Measurements from ENCODE around the gene C1orf185. TPM values are rescaled to one million over a fixed set of nuclear protein-coding genes. Genes with fewer than 3 reads are reported as not detected.

C1orf185 gene
- total and polyA plus RNA-seq, 2 of the 4 experiments (the other 2 are of a cell fraction) = not detected

DNA sequence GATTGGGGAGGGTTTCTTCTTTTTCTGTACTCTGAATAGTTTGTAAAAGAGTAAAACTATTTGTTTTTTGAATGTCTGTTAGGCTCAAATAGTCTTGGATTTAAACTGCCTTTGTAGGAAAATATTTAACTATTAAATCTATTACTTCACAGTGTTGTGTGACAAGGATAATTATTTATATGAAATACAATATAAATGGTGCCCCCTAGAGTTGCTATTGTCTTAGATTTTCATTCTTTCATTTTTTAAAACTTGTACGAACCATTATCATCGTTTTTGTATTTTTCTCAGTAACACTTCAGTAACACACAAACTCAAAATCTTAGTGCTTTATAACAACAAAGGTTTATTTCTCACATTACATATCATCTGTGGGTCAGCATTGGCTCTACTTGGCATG, 37.4 kb downstream of the C1orf185 start:
- POLR2A ChIA-PET (ENCODE audit: unreplicated experiment) = no interaction called here
- intact Hi-C loops (cut with micrococcal nuclease) = no loop called here
- no peak overlapping the region; the same call in 1 of the 2 replicates for H3K4me2 ChIP-seq (ENCODE audit: low read depth, low read length)
- H3K23ac ChIP-seq (ENCODE audit: low read depth, low read length) = no peak overlapping the region
- H3K4me3 ChIP-seq (ENCODE audit: insufficient read depth, low read depth, low read length) = no peak overlapping the region
- H3K9me3 ChIP-seq (ENCODE audit: control insufficient read depth, insufficient read depth, low read length) = no peaks in the 10 kb centered on the region
- no peaks in the 10 kb centered on the region for H3K36me3 ChIP-seq (ENCODE audit: control insufficient read depth, insufficient read depth, low read length)
- H3K4ac ChIP-seq (ENCODE audit: low read depth, low read length) = no peak overlapping the region
- no peak overlapping the region for H3K9ac ChIP-seq (ENCODE audit: low read depth, low read length)
- in situ Hi-C loops (cut with MboI; ENCODE audit: low sequenced_read_pairs) = no loop called here
- no peak overlapping the region for H2AFZ ChIP-seq (replicated peaks; ENCODE audit: low read length, poor library complexity)
- no peak overlapping the region for H2BK20ac ChIP-seq (ENCODE audit: low read depth, low read length)
- no peak overlapping the region for H2BK120ac ChIP-seq (ENCODE audit: low read depth, low read length)
- no peak for DNase-seq
- TF ChIP-seq POLR2A (IDR thresholded peaks at IDR 0.05; ENCODE audit: low read depth, low read length) = no peak
- no peak for TF ChIP-seq CHD1 (IDR thresholded peaks at IDR 0.05; ENCODE audit: low read depth, low read length)
- TF ChIP-seq MAFK (IDR thresholded peaks at IDR 0.05; ENCODE audit: low read depth, low read length) = no peak
- no peak for TF ChIP-seq RAD21 (IDR thresholded peaks at IDR 0.05; ENCODE audit: low read length)
- TF ChIP-seq, protein P1, sequence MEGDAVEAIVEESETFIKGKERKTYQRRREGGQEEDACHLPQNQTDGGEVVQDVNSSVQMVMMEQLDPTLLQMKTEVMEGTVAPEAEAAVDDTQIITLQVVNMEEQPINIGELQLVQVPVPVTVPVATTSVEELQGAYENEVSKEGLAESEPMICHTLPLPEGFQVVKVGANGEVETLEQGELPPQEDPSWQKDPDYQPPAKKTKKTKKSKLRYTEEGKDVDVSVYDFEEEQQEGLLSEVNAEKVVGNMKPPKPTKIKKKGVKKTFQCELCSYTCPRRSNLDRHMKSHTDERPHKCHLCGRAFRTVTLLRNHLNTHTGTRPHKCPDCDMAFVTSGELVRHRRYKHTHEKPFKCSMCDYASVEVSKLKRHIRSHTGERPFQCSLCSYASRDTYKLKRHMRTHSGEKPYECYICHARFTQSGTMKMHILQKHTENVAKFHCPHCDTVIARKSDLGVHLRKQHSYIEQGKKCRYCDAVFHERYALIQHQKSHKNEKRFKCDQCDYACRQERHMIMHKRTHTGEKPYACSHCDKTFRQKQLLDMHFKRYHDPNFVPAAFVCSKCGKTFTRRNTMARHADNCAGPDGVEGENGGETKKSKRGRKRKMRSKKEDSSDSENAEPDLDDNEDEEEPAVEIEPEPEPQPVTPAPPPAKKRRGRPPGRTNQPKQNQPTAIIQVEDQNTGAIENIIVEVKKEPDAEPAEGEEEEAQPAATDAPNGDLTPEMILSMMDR (conservative IDR thresholded peaks at IDR 0.05; ENCODE audit: low read depth, low read length) = 0 out of 2 replicates have a peak, but pooled peaks have one; percentile 24
- no peak for TF ChIP-seq MAZ (IDR thresholded peaks at IDR 0.05; ENCODE audit: borderline replicate concordance, low read depth, low read length)
- TF ChIP-seq MXI1 (IDR thresholded peaks at IDR 0.05; ENCODE audit: borderline replicate concordance, low read depth, low read length) = no peak
- H3K14ac ChIP-seq (replicated peaks; ENCODE audit: low read depth, low read length) = no peak overlapping the region
- no peak overlapping the region for H3K18ac ChIP-seq (ENCODE audit: low read depth, low read length)
- no peak overlapping the region for H2BK5ac ChIP-seq (ENCODE audit: low read depth, low read length, poor library complexity, severe bottlenecking)
- no TSS peak for BruUV-seq (replicated peaks)
- no peak overlapping the region for H4K91ac ChIP-seq (ENCODE audit: insufficient read depth, low read depth, low read length)
- H3K9me1 ChIP-seq (ENCODE audit: insufficient read depth, low read length) = no peaks in the 10 kb centered on the region
- CTCF ChIA-PET = interaction anchor here (0.6 kb wide), 1 partner anchor 952 kb away, joined by 3 read pairs; no protein-coding TSS in a partner anchor
- no CpG with 5 or more reads among the region's 2 CpGs for WGBS, 2 experiments (ENCODE audit: extremely low coverage in 2 of 2, insufficient read length in 1 of 2)
- no peak overlapping the region for H3K56ac ChIP-seq (ENCODE audit: extremely low read depth, insufficient read depth, low read length)
- no peaks in the 10 kb centered on the region for H3K79me1 ChIP-seq (ENCODE audit: low read depth in 1 of 2, low read length in 2 of 2)
- H4K20me1 ChIP-seq (ENCODE audit: insufficient read depth, low read length) = no peaks in the 10 kb centered on the region
- ATAC-seq (ENCODE audit: low read depth) = no peak
- peaks cover 2% of the 10 kb centered on the region; the same call in 1 of the 2 replicates for H3K27me3 ChIP-seq (ENCODE audit: control insufficient read depth, insufficient read depth, low read length)
- dilution Hi-C loops (cut with HindIII; ENCODE audit: low sequenced_read_pairs, unreplicated experiment) = no loop called here
- H3K27ac ChIP-seq (ENCODE audit: insufficient read depth, low read length) = no peak overlapping the region
- H2AK5ac ChIP-seq (ENCODE audit: low read depth, low read length) = no peak overlapping the region
- H2AK9ac ChIP-seq (replicated peaks; ENCODE audit: low read depth, low read length, poor library complexity) = no peak overlapping the region
- no peak overlapping the region for H4K8ac ChIP-seq (ENCODE audit: low read depth in 2 of 2, low read length in 2 of 2)
- no peaks in the 10 kb centered on the region for H3K4me1 ChIP-seq (ENCODE audit: control insufficient read depth, insufficient read depth, low read length)
- no peak overlapping the region for H4K5ac ChIP-seq (ENCODE audit: low read depth, low read length)
- no peak overlapping the region for H2BK15ac ChIP-seq (ENCODE audit: low read depth, low read length)
